Small intestine (tissue), 7 donors: Measurements from ENCODE around the gene STIP1. TPM values are rescaled to one million over a fixed set of nuclear protein-coding genes. Genes with fewer than 3 reads are reported as not detected.

ENCODE experiments used
- DNase-seq, 2 donors: peaks; one replicate each; pipeline versions ENCODE4 v3.0.0 to v3.0.0-alpha.2; 2013
- FAIRE-seq: peaks from 2 replicates; lab custom pipeline; 2012; peaks lifted over from hg19 to GRCh38; lab: Jason Lieb, UNC
- H3K27ac ChIP-seq, 3 donors: one replicate each; pipeline ENCODE4 v1.5.1; 2013; ENCODE audit warnings: low read length in 2 of 3, mild to moderate bottlenecking in 2 of 3, control low read depth in 1 of 3, inconsistent platforms in 1 of 3, low read depth in 1 of 3, moderate library complexity in 1 of 3
- H3K27me3 ChIP-seq, 3 donors: one replicate each; pipeline ENCODE4 v1.6.1; 2013; ENCODE audit warnings: low read length in 3 of 3, inconsistent platforms in 1 of 3; ENCODE audit not compliant: control insufficient read depth in 3 of 3, insufficient read depth in 3 of 3
- H3K36me3 ChIP-seq, 3 donors: one replicate each; pipeline ENCODE4 v1.6.1; 2013; ENCODE audit warnings: low read length in 3 of 3, inconsistent platforms in 1 of 3, low read depth in 1 of 3, mild to moderate bottlenecking in 1 of 3, moderate library complexity in 1 of 3; ENCODE audit not compliant: control insufficient read depth in 3 of 3, insufficient read depth in 2 of 3
- H3K4me1 ChIP-seq, 3 donors: one replicate each; pipeline ENCODE4 v1.6.1; 2013; ENCODE audit warnings: low read length in 2 of 3, inconsistent platforms in 1 of 3, low read depth in 1 of 3, mild to moderate bottlenecking in 1 of 3, moderate library complexity in 1 of 3; ENCODE audit not compliant: control insufficient read depth in 3 of 3, insufficient read depth in 2 of 3
- H3K4me3 ChIP-seq, 3 donors: one replicate each; pipeline ENCODE4 v1.5.1; 2013; ENCODE audit warnings: low read length in 3 of 3, control low read depth in 1 of 3, inconsistent platforms in 1 of 3, low read depth in 1 of 3, mild to moderate bottlenecking in 1 of 3, moderate library complexity in 1 of 3
- H3K9me3 ChIP-seq, 2 donors: one replicate each; pipeline ENCODE4 v1.6.1; 2013; ENCODE audit warnings: low read depth in 1 of 2, low read length in 1 of 2; ENCODE audit not compliant: control insufficient read depth in 2 of 2, insufficient read depth in 1 of 2
- WGBS, 3 donors: extraction: QIAGEN DNeasy Blood & Tissue Kit; methylation state at CpG; one replicate each; pipeline ENCODE4 v1.1.7; 2013; 5-methylcytosine and 5-hydroxymethylcytosine counted together
- polyA plus RNA-seq, 4 donors: library from polyadenylated mRNA; stranded (reverse) in 3 of 4; unstranded in 1 of 4; fragments of 200-250 nt in 3 of 4; fragments of 120-200 nt in 1 of 4; gene quantifications; one replicate each; pipeline versions ENCODE4 v1.2.1 to v1.2.3, GENCODE V29; 2013
- donor health status: healthy with polysubstance abuse.
- donor health status: control.
- donor health status: control.
- donor health status: Bipolar disorder and iron deficiency.
- donor health status: healthy.

The STIP1 gene
- polyA plus RNA-seq, 4 donors: 38.6 to 99.3 (median 58.8) TPM

DNA sequence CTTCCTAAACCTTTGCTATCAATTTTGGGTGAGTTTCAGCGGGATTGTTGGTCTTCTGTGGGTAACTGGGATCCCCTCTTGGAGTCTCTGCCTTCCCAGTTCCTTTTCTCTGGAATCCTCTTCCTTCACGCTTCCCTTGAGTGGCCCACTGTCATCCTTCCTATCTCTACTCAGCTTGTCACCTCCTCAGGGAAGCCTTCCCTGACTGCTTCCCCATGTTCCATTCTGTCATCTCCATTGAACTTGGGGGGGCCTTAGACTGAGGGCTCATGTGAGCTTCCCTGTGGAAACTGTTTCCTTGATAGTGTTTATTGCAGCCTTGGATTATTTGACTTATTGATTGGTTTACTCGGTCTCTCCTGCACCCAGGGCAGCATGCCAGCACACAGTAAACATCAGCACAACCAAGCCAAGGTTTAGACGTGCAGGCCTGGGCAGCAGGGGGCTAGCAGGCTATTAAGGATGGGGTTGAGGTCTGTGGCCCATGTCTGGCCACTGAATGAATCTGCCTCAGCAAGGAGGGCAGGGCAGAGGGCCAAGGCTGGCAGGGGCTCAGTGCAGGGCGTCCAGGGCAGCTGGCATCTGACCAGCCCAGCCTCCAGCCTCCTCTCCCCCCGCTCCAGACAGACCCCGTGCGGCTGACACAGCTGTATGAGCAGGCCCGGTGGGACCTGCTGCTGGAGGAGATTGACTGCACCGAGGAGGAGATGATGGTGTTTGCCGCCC lies 32.8 kb downstream of the STIP1 start:
- Histone ChIP-seq H3K27me3 (no peaks in the 10 kb centered on the region), H3K9me3 (no peaks in the 10 kb centered on the region), H3K4me1 (no peaks in the 10 kb centered on the region), H3K36me3 (peaks cover 5 to 60% (median 6%) of the 10 kb centered on the region in 3 donors), H3K4me3 (no peak overlapping the region), H3K27ac (no peak overlapping the region)
- WGBS, 3 donors: 29 to 67% (median 39%) methylated on average over 11 of the region's 11 CpGs
- no peak for FAIRE-seq
- DNase-seq: peak in 1 of 2 donors; percentile 61

DNA sequence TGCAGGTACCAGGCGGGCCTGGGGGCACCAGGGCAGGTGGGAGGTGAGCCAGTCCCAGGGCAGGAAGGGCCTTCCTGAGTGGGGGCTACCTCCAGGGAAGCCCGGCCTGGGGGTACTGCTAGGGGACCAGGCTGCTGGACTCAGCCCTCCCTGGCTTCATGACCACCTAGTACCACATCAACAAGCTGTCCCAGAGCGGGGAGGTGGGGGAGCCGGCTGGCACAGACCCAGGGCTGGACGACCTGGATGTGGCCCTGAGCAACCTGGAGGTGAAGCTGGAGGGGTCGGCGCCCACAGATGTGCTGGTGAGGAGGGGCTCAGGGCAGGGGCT lies 33.3 kb downstream of the STIP1 start:
- no peak overlapping the region for H3K4me3 ChIP-seq
- 84 to 90% (median 86%) methylated on average over 7 of the region's 7 CpGs for WGBS, 3 donors
- FAIRE-seq (no peak), DNase-seq (no peak)
- peaks cover 5 to 65% (median 6%) of the 10 kb centered on the region in 3 donors for H3K36me3 ChIP-seq
- no peak overlapping the region for H3K27ac ChIP-seq
- no peaks in the 10 kb centered on the region for H3K27me3 ChIP-seq
- H3K9me3 ChIP-seq: no peaks in the 10 kb centered on the region
- H3K4me1 ChIP-seq: no peaks in the 10 kb centered on the region

GRCh38 chr11:64219755-64220154 lies 33.8 kb downstream of the STIP1 start:
- Histone ChIP-seq H3K4me3 (no peak overlapping the region), H3K9me3 (no peaks in the 10 kb centered on the region), H3K4me1 (no peaks in the 10 kb centered on the region), H3K36me3 (peaks cover 5 to 69% (median 6%) of the 10 kb centered on the region in 3 donors), H3K27me3 (no peaks in the 10 kb centered on the region), H3K27ac (no peak overlapping the region)
- WGBS, 3 donors: 88 to 95% (median 88%) methylated on average over 8 to 10 of the region's 10 CpGs
- no peak for FAIRE-seq
- no peak for DNase-seq

- Histone ChIP-seq H3K27me3 (no peaks in the 10 kb centered on the region), H3K9me3 (no peaks in the 10 kb centered on the region), H3K4me1 (peaks cover 0 to 3% (median 1%) of the 10 kb centered on the region in 3 donors), H3K4me3 (no peak overlapping the region), H3K36me3 (peaks cover 4 to 67% (median 6%) of the 10 kb centered on the region in 3 donors), H3K27ac (no peak overlapping the region)
- DNase-seq (no peak), FAIRE-seq (no peak)
- 88 to 91% (median 91%) methylated on average over 11 to 17 of the region's 17 CpGs for WGBS, 3 donors
Measured at GRCh38 chr11:64220271-64220670, 34.3 kb downstream of the STIP1 start.

DNA sequence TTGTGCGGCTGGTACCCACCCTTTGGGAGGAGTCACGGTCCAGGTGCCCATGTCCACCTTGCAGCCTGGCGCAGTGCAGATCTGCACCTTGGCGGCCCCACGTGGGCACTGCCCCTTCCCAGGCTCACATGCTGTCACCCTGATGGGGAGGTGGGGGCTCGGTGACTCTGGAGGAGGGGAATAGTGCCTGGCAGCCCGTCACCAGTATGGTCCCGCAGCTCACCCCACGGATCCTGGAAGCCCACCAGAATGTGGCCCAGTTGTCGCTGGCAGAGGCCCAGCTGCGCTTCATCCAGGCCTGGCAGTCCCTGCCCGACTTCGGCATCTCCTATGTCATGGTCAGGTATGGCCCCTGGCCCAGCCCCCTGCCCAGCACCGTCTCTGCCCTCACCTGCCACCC lies 34.8 kb downstream of the STIP1 start:
- Histone ChIP-seq H3K36me3 (peaks cover 4 to 63% (median 6%) of the 10 kb centered on the region in 3 donors), H3K4me1 (peaks cover 0 to 6% (median 1%) of the 10 kb centered on the region in 3 donors), H3K27ac (no peak overlapping the region), H3K27me3 (no peaks in the 10 kb centered on the region), H3K4me3 (no peak overlapping the region), H3K9me3 (no peaks in the 10 kb centered on the region)
- no peak for FAIRE-seq
- DNase-seq: no peak
- 91 to 92% (median 91%) methylated on average over 12 to 14 of the region's 14 CpGs for WGBS, 3 donors

DNA sequence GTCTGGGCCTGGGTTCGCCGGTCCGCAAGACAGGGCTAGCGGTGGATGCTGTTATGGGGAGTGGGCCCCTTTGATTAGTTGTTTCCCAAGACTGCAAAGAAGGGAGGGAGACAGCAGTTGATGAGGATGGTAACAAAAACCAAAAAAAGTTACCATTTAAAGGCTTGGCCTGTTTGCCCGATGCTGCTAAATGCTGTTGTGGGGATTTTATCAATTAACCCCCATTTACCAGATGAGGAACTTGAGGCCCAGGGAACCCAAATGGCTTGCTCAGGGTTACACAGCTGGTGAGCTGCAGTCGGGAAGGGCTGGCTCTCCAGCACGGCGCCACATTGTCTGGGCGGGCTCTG lies 36.7 kb downstream of the STIP1 start:
- FAIRE-seq (no peak), DNase-seq (no peak)
- WGBS, 3 donors: 80 to 83% (median 81%) methylated on average over 9 of the region's 9 CpGs
- peaks cover 4 to 58% (median 6%) of the 10 kb centered on the region in 3 donors for H3K36me3 ChIP-seq
- H3K4me1 ChIP-seq: peaks cover 0 to 18% (median 1%) of the 10 kb centered on the region in 3 donors
- H3K9me3 ChIP-seq: no peaks in the 10 kb centered on the region
- H3K27ac ChIP-seq: no peak overlapping the region
- no peaks in the 10 kb centered on the region for H3K27me3 ChIP-seq
- H3K4me3 ChIP-seq: no peak overlapping the region

- no peak overlapping the region for H3K4me3 ChIP-seq
- peak overlapping the region in 1 of 3 donors; percentile 14 for H3K27ac ChIP-seq
- 86 to 88% (median 88%) methylated on average over 24 of the region's 24 CpGs for WGBS, 3 donors
- no peak for FAIRE-seq
- H3K9me3 ChIP-seq: no peaks in the 10 kb centered on the region
- no peaks in the 10 kb centered on the region for H3K27me3 ChIP-seq
- H3K36me3 ChIP-seq: peaks cover 4 to 56% (median 6%) of the 10 kb centered on the region in 3 donors
- DNase-seq: no peak
- H3K4me1 ChIP-seq: peaks cover 0 to 18% (median 1%) of the 10 kb centered on the region in 3 donors
Measured at GRCh38 chr11:64223001-64223651, 37.2 kb downstream of the STIP1 start.

- Histone ChIP-seq H3K4me3 (no peak overlapping the region), H3K27ac (no peak overlapping the region), H3K9me3 (no peaks in the 10 kb centered on the region), H3K36me3 (peaks cover 4 to 45% (median 6%) of the 10 kb centered on the region in 3 donors), H3K4me1 (peaks cover 0 to 23% (median 1%) of the 10 kb centered on the region in 3 donors), H3K27me3 (no peaks in the 10 kb centered on the region)
- WGBS, 3 donors: 88 to 91% (median 90%) methylated on average over 17 of the region's 17 CpGs
- DNase-seq (no peak), FAIRE-seq (no peak)
Measured at GRCh38 chr11:64224151-64224890, 38.4 kb downstream of the STIP1 start.
